NCI-H2081 (cell line): ENCODE data around the gene ALPK1.
"Not testable (repeated sequence)": the region's sequence is repeated elsewhere in the genome, so short reads cannot be mapped to it uniquely, and the experiment has no call there.

Experiments used
- DNase-seq, 2 experiments: peaks; one replicate each; lab custom pipeline; 2025; lab: John Stamatoyannopoulos, UW

ALPK1 gene

GRCh38 chr4:112296949-112297880 is at the start of gene ALPK1:
TSS of gene ALPK1 (plus strand) at chr4:112297369.
- DNase-seq = no peak

DNA sequence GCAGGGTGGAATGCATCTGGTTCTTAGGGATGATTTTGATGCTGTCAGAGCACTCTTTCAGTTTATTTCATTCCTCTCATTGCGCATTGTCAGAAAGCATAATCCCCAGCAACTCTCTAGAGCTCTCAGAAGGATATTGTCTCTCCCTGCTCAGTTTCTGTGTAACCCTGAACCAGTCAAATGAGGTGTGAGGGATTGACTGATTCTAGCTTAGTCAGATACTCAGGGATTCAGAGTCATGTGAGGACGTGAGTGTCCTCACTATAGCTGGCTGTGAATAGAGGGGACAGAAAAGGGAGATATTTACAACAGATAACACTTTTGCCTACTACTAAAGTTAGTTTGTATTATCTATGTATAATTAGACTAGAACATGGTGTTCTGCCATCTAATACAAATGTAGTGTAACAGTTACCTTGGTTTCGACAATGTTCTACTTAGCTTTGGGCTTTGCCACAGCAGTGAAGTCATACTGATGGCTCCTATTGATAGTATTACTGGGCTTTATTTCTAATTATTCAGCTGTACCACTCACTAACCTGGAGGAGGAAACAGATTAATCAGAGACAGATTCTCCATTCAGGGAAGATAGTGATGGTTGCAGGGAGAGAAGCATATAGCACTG is 46.0 kb upstream of the ALPK1 start:
- no peak for DNase-seq

DNA sequence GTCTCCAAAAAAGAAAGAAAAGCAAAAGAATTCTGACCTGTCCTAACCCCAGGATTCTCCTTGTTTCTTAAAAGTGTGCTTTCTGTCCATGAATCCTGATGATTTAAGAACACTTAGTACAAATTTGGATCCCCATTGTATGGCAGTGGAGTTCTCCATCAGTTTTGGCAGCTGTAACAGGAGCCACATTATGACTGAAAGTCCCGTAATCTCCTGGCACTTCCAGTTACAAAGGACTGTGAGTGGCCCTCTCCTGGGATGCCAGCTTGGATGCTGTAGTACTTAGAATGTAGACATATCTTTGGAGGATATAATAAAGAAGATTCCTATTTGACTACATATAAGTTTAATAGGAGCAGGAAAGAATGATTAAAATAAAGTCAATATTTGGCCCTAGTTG is 44.9 kb upstream of the ALPK1 start:
- no peak for DNase-seq

DNA sequence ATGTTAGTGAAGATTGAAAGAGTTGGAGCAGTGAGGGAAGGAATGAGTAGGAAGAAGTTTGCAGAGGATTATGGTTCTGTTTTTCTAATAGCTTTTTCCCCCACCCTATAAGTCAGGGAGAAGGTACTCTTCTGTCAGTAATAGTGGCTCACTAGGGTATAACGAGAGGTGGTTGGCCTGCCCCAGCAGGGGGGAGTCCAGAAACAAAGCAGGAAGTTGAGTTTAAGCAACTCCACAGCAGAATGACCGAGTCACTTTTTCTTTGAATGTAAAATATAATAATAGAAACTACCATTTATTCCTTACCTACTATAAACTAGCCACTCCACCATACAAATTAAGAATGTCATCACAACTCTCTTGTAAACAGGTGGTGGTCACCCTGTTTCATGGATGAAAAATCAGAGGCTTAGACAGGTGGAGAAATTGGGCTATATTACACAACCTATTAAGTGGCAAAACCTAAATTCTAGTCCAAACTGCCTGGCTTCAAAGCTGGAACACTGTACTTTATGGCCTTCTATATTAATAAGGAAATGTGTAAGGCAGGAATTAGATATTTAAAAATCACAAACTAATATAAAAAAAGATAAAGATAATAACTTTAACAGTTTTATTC is 43.7 kb upstream of the ALPK1 start:
- DNase-seq = peak in 1 of 2 experiments; percentile 21

GRCh38 chr4:112257098-112257497 is 40.1 kb upstream of the ALPK1 start:
- no peak for DNase-seq

GRCh38 chr4:112266823-112267222 is 30.3 kb upstream of the ALPK1 start:
- DNase-seq = no peak

GRCh38 chr4:112270051-112270450 is 27.1 kb upstream of the ALPK1 start:
- no peak for DNase-seq

GRCh38 chr4:112270640-112271421 is 26.3 kb upstream of the ALPK1 start:
- DNase-seq = no peak

DNA sequence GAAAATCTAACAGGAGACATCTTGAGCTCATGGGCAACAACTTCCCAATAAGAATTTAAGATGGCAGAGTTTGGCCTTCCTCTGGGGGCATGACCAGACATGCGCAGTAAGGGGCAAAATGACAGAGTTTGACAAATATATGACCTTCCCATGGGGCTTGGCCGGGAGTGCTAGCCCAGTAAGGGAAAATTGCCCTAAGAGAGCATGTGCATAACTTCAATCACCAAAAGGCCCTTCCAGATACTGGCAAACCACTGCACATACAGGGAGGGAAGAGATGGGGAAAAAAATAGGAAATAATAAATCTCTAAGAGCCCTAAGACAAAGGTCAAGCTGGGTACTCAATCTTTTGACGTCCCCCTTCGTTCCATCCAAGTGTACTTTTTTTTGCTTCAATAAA is 24.9 kb upstream of the ALPK1 start:
- no peak for DNase-seq

- DNase-seq = no peak
Measured at GRCh38 chr4:112274959-112275358, 22.2 kb upstream of the ALPK1 start.

GRCh38 chr4:112276113-112276512 is 21.1 kb upstream of the ALPK1 start:
- no peak for DNase-seq

GRCh38 chr4:112277220-112277619 is 19.9 kb upstream of the ALPK1 start:
- no peak for DNase-seq

DNA sequence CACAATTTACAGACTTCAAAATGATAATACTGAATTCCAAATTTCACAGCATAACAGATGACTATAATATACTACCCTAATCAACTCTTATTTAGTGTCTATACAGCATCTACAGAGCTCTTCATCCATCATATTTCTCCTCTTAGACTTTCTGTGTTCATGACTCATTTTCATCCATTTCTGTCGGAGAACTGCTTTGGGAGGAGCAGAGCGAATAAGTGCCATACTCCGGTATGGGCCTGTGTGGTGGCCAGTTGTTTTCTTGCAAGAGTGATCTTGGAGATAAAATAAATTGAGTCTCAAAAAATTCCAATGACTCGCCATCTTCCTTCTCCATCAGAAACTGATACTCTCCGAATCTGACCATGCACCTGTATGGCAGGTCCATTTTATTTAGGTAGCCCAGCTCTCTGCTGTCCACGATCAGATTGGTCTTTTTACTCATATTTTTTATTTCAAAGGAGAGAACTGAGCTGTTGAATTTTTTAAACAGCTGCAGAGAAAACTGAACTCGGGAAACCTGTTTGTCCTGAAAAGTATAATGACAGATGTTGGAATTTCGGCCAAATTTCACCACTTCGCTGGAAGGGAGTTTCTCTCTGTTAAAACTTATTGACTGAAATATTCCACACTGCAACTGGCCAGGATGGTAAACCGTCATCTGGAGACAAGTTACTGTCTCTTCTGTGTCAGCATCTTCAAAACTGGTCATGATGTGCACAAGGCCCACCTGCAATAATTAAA is 19.3 kb upstream of the ALPK1 start:
- no peak for DNase-seq

DNA sequence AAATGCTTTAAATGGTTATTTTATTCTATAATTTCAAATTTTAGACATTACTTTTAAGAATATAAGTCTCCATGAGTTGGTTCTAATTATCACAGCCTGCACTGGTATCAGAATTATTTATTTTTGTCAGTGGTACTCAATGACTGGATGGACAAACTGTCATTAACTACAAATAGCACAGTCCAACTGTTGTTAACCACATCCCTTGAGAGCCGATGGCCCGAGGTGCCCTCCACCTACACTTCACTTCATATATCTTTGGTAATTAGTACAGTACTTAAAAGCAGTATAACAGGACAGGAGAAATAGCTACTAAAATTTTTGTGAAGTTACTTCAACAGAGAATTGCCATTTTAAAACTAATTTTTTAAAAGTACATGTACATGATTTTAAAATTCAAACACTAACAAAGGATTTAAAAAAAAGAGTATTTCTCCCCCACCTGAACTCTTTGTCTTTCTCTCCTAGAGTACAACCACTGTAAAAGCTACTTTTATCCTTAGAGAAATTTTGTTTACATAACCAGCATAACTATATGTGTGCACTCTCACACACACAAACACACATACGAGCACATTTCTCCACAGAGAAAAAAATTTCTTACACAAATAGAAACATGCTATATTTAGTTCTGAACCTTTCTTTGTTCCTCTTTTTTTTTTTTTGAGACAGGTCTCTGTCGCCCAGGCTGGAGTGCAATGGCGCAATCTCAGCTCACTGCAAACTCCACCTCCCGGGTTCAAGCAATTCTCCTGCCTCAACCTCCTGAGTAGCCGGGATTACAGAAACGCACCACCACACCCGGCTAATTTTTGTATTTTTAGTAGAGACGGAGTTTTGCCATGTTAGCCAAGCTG is 17.9 kb upstream of the ALPK1 start:
- no peak for DNase-seq

DNA sequence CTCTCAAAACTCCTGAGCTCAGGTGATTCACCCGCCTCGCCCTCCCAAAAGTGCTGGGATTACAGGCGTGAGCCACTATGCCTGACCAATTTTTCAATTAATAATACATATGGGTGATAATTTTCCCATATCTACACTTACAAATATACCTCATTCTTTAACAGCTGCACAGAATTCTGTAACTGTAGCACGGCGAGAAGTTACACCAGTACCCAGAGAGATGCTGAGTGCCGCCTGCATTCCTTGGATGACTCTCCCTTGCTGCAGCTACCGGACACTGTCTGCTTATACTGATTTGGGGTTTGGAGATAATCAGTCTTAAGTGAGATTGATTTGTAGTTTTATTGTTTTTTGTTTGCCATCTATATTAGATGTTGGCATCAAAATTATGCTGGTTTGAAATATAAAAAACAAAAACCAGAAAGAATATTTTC is 17.3 kb upstream of the ALPK1 start:
- DNase-seq = no peak

GRCh38 chr4:112280386-112281056 is 16.6 kb upstream of the ALPK1 start:
- DNase-seq = peak in 1 of 2 experiments; percentile 28

GRCh38 chr4:112281895-112282398 is 15.2 kb upstream of the ALPK1 start:
- not testable (repeated sequence) for DNase-seq

- no peak for DNase-seq
Measured at GRCh38 chr4:112282860-112283667, 14.1 kb upstream of the ALPK1 start.

DNA sequence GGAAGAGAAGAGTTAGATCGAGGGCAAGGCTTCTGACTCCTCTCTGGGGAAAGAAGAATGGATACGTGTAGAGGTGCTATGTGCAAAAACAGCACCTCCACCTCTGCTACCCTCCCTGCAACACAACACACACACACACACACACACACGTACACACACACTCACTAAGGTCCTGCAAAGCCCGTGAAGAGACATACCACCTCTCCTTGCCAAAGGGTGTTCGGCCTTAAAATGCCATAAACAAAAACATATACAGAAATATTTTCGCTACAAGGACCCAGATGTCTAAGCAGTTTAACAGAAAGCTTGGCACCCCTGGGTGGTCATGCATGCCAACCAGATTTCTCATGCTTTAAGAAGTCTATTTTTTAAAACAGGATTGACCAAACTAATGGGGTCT is 13.0 kb upstream of the ALPK1 start:
- DNase-seq = peak in 1 of 2 experiments; percentile 0
